Activated CD4-positive, alpha-beta T cell treated with anti-CD3 and anti-CD28 coated beads, Interleukin-2, Interleukin-6, amounts not matched to agents 100 ng/mL and 50 ng/mL, durations not matched to agents 16 hours and 8 hours (primary cell): ENCODE results near the gene CDK5R1.
A peak's percentile ranks its signal among the peaks of the same experiment; 100 is the strongest.

Experiments used
- DNase-seq: peaks from one replicate; pipeline ENCODE4 v3.0.0-alpha.2; 2020

Gene CDK5R1

DNA sequence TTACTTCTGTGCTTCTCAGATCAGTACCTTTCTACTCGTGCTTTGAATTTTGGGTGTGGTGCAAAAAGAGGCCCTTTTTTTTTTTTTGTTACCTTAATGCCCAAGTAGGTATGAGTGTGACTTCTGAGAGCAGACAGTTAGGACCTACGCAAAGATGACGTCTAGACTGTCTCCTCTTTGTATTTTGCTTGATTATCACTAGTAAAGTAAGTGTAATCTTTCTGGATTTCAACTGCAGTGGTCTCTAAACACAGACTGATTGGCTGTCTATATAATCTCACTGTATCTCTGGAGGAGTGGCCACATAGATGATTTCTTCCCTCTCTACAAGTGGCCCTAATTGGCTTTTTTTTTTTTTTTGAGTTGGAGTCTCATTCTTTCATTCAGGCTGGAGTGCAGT, 11.5 kb upstream of the CDK5R1 start:
- DNase-seq: no peak

DNA sequence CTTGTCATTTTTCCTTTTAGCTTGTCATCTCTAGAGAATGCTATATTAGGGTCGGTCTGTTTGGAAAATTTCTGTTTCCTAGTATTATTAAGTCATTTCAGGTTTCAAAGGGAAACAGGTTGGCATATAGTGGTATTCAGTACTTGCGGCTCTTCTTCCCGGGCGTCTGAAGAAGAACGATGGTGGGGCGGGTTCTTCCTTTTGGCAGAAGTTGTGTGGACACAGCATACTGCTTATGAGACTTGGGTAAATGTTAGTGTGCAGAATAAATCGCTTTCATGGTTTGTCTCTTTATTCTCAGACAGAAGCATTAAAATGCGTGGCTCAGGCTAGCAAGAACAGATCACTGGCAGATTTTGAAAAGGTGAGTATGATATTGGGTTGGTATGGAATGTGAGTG, 9.6 kb upstream of the CDK5R1 start:
- no peak for DNase-seq

DNA sequence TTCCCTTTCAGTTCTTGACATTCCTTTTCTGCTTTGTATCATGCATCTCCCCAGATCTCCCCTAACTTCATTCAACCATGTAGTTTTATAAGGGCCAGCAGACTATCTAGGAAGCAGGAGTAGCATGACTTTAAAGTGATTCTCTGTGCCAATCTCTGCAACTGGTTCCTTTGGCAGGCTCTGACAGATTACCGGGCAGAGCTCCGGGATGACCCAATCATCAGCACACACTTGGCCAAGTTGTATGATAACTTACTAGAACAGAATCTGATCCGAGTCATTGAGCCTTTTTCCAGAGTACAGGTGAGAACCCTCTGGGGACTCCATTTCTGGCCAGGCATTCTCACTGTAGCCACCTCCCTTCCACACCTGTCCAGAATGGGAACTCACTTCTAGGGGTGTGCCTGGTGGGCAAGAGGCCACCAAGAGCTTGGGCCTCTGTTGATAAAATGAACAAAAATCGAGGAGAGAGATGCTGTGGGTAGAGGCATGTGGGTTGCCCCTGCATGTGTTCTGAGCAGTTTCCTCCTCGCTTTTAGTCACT, 7.6 kb upstream of the CDK5R1 start:
- DNase-seq: no peak

DNA sequence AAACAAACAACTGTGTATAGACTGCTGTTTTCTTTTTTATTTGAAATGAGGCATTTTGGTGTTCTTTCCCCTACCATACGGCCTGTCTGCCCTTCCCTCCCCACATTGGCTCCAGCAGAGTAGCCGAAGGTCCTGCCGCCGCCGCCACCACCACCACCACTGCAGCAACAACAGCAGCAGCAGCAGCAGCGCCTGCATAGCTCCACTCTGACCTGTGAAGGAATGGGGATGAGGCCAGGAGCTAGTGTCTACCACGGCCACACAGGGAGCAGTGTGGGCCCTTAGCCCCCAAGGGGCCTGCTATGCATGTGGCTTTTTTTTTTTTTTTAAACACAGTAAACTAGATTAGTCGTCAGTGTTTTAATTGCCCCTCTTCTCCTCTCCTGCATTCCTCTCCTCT, 5.6 kb upstream of the CDK5R1 start:
- DNase-seq: no peak

DNA sequence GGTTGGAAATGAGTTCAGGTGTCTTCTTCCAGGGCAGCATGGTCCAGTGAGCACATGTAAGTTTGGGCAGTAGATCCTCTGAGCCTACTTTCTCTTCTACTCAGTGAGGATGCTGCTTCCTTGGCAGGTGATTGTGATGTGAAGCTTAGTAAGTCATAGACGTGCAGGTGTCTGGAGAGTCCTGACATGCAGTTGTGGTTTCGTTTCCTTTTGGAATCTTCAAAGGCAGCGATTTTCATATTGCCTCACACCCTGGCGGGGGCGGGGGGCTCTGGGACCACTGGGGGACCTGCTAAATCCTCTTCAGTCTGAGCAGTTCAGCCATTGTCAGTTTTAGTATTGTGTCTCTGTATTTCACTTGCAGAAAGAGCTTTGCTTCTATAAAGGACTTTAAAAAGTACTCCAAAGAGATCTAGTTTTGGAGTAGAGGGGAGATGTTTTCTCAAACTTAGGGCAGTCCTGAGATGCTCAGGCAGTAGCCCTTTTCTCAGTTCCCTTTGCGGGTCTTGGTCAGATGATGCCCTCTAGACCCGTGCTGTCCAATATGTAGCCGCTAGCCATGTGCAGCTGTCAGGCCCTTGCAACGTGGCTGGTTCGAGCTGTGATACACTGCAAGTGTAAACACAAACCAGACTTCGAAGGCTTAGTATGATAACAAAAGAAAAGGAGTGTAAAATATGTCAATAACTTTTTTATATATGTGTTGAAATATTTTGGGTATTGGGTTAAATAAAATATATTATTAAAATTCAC, 4.0 kb upstream of the CDK5R1 start:
- DNase-seq: no peak

DNA sequence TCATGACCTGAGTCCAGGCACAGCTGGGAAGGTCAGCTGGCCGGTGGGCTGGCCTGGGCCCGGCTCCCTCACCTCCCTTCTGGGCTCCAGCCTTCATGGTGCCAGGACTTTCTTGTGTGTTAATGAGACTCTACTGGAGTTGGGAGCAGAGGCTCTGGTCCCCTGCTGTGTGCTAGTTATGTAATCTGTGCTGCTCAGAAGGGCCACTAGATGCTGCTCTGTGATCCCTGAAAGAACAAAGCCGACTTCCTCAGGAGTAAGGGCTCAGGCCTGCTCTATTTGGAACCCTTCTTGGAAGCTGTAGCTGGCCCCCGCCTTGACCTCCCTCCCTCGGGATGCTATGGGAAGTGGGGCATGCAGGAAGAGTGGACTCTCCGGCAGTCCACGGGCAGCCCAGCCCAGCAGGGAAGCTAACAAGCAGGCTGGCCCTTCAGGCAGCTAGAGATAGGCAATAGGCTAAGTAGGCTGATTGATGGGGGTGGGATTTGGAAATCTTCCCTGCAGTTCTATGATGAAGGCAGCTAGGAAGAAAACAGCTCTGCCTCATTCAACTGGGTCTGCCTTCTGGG, 3.3 kb upstream of the CDK5R1 start:
- peak; percentile 32 for DNase-seq

DNA sequence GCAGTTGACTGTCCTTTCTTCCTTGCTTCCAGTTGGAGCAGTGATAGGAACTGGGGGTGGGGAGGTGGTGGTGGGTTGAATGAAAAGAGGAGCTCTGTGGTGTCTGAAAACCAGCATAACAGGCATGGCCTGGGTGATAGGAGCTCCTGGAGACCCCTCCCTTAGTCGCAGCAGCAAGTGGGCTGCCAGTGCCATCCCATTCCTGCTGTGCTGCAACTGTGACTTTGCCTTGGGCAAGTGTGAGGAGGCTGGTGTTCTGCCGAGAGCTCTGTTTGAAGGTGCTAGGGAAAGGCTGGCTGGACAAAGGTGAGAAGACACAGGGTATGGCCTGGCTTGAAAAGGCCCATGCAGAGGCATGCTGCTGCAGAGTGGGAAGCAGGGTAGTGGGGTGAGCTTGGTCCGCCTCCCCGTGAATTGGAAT, 2.7 kb upstream of the CDK5R1 start:
- no peak for DNase-seq

DNA sequence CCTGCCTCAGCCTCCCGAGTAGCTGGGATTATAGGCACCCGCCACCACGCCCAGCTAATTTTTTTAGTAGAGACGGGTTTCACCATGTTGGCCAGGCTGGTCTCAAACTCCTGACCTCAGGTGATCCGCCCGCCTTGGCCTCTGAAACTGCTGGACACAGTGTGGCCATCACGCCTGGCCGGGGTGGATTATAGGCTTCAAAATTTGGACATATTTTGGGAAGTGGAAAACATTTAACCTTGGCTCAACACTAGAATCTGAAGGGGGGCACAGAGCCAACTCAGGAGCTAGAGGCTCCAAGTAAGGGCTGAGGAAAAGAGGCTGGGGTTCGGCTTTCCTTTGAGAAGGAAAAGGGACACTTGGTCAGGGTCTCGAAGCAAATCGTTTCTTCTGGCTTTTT, 2.2 kb upstream of the CDK5R1 start:
- no peak for DNase-seq

DNA sequence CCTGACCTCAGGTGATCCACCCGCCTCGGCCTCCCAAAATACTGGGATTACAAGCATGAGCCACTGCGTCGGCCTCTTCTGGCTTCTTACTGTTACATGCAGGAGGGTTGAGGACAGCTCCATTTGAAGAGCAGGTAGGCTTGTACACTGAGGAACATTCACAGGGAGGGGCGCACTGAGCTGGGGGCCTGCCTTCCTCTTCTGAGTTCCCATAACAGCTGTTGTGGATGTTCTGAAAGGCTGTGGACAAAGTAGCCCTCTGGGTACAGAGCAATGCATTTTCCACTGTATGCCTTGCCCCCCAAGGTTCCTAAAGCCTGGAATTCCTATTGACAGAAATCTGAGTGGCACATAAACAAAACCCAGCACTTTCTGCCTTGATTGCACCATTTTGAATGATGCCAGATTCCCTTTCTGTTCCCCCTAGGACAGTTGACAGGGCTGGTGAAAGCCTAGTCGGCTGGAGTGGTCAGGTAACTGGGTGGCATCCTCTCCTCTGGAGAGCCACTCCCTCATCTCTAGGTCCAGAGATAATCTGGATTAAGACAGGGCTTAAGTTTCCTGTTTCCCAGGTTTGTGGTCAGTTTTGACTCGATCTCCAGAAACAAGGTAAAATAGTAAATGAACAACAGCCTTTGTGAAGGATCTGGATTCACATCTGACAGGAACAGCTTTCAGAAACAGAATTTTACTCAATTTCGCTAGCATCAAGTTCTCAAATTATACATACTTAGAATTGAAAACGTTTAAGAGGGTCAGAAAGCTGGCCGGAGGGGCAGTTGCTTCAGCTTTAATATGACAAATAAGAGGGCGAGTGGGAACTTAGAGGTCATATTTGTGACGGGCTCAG, 1.3 kb upstream of the CDK5R1 start:
- no peak for DNase-seq

DNA sequence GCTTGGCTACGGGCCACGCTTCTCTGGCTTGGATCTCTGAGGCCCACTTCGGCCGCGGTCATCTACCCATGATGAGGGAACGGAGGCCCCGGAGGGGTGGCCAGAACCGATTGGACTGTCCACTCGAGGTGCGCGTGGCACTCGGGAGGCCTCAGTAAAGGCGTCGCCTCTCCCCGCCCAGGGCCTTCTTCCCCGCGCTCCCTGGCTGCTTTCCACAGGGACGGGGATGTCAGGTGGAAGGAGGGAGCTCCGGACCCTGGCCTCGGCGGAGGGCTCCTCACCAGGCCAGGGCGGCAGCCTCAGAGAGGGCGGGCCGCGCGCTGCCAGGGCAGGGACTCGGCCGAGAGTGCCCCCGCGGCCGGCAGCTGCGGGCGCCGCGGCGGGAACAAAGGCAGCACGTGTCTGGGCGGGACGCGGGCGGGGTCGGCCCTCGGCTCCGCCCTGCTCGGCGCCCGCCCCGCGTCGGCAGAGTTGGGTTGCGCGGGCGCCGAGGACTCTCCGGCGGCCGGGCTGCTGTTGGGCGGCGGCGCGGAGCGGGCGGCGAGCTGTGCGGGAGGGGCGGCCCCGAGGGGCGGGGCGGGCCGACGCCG, 587 bp upstream of the CDK5R1 start:
- peak; percentile 67 for DNase-seq

DNA sequence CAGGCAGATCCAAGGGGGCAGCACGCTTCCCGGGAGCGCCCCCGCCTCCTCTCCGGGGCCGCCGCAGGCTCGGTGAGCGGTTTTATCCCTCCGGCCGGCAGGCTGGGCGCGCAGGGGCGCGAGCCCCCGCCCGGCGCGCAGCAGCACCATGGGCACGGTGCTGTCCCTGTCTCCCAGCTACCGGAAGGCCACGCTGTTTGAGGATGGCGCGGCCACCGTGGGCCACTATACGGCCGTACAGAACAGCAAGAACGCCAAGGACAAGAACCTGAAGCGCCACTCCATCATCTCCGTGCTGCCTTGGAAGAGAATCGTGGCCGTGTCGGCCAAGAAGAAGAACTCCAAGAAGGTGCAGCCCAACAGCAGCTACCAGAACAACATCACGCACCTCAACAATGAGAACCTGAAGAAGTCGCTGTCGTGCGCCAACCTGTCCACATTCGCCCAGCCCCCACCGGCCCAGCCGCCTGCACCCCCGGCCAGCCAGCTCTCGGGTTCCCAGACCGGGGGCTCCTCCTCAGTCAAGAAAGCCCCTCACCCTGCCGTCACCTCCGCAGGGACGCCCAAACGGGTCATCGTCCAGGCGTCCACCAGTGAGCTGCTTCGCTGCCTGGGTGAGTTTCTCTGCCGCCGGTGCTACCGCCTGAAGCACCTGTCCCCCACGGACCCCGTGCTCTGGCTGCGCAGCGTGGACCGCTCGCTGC, 832 bp downstream of the CDK5R1 start:
- DNase-seq: no peak

DNA sequence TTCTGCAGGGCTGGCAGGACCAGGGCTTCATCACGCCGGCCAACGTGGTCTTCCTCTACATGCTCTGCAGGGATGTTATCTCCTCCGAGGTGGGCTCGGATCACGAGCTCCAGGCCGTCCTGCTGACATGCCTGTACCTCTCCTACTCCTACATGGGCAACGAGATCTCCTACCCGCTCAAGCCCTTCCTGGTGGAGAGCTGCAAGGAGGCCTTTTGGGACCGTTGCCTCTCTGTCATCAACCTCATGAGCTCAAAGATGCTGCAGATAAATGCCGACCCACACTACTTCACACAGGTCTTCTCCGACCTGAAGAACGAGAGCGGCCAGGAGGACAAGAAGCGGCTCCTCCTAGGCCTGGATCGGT, 1.4 kb downstream of the CDK5R1 start:
- DNase-seq: no peak

DNA sequence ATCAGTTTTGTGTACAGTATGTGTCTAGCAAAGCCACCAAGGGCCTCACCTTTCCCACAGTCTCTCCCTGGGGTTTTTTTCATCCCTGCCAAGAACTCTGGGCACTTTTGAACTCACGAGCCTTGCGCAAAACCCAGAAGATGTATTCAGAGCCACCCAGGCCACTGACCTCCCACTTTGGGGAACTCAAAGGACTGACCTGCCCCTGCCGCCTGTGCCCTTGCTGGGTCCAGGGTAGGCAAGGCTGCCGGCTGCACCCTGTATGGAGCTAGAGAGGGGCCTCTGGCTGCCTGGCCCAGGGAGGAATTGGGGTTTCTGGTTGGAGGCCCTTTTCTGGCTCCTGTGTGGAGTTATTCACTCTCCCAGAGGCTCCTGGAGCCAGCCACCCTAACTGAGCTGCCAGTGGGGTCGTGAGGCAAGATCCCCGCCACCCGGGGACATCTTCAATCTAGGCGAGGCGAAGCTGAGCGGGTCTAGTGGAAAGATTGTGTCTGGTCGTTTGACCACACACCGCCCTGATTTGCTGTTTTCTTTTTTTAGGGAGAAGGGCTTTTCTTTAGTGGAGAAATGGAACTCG, 1.9 kb downstream of the CDK5R1 start:
- DNase-seq: no peak

DNA sequence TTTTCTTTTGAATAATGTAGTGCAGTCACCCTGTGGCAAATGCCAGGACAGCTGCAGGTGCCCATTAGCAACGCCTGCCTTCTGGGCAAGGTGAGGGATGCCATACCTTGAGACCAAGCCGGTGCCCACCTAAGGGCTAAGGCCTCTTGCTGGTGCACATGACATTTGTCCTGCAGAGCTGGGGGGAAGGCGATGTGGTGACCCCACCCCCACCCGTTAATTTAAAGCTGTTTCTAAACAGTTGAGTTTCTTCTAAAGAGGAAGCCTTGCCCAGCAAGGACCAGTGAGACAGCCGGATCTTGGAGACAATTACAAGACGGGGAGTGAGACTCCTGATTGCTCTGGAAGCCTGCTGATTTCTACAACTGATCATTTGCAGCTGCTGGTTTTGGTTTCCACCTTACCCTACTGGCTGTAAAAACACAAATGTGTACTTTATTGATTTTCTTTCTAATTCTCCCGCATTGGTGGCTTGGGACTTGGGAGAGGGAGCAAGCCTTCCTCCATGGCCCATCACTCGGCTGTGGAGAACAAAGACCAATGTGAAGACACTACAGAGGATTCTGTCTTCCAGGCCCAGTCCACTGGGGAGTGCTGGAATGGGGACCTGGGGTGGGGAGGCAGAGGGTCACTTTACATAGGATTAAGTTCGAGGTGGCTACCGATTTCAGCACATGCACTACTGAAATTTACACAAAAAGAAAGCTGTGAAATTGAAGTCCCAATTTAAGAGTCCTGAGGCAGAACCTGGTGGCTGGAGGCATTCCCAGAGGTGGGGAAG, 2.7 kb downstream of the CDK5R1 start:
- no peak for DNase-seq

DNA sequence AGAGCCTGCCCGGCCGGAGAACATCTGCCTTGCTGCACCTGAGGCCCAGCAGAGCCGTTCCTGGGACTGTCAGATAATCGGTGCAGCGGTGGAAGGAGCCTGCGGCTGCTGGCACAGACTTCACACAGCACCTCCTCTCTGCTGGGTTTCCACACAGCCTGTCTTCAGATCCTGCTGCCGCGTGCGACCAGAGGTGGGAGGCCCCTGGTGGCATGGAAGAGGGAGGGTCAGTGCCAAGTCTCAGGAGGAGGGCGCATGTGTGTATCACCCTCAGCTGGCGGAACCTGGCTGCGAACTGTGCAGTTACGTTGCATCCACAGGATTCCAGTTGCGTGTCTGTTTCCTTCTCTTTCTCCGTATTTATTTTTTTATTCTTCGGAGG, 3.3 kb downstream of the CDK5R1 start:
- DNase-seq: no peak

DNA sequence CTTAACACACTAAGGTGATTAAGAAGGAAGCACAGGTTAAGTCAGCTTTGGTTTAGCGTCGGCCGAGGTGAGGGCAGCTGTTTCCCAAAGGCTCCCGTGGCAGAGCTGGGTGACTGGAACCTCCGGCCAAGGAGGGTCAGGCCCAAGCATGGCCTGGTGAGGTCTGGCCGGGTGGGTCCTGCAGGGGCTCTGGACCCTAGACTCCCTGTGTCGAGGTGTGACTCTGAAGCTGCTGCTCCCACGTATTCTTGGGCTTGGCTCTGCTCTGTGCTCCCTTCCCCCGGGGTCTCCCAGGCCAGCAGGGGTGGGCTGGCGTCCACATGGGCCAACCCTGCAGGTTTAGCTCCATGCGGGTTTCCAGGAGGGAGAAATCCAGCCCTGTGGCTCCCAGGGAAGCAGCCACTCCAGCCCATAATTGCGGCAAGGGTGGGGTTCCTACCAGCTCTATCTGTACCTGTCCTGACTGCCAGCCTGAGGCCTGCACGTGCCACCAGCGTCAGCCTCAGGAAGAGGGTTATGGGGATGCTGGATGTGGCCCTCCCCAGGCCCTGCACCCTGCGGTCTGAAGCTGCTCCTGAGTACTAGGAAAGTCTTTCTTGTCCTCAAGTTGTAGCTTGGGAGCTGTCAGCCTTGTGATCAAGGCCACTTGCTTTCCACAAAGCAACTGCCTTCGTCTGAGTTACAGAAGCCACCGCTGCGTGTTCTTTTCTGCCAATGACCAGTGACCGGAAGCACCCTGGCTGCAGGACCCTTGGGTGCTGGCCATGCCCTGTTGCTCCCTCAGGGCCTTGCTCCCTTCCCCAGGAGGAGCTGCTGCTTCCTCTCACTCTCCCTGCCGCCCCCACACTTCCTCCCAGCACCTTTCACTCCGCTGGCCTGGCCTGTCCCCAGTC, 4.8 kb downstream of the CDK5R1 start:
- no peak for DNase-seq

DNA sequence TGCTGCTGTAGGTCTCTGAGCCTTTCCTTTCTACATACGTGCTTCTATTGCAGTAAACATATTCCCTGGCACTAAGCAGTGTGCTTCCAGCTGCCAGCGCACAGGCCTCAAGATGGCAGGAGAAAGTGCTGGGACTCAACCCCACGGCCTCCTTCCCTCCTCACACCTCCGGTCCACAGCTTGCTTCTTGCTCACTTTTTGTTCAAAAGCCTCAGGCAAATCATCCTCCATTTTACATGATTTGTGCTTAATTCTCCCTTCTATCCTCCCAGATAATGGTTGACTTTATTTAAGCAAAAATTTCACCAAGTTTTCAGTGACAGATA, 5.4 kb downstream of the CDK5R1 start:
- DNase-seq: no peak

DNA sequence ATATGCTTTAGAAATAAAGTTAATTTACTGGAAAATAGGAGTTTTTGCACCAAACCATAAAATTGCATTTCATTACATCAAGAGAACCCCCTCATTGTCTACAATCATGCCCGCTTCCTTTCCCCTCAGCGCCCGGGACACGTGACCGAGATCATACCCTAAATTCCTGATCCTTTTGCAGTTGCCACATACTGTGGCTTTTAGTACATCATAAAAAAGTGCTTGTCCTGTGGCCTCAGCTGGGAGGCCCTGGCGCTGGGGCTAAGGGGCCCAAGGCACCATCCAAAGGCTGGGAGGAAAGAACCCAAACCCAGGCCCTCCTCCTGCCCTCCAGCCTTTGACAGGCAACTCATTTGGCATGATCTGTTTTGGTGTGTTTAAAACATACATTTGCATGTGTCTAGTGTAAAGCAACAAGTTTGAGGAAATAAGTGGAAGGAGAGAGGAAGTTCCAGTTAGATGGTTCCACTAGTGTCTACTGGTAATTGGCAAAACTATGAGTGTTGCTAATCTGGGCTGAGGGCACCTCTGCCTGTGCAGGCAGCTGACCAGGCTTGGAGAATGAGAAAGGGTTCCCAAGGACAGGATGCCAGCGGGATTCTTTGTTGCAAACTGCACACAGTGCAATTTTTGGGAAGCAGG, 6.0 kb downstream of the CDK5R1 start:
- DNase-seq: no peak

DNA sequence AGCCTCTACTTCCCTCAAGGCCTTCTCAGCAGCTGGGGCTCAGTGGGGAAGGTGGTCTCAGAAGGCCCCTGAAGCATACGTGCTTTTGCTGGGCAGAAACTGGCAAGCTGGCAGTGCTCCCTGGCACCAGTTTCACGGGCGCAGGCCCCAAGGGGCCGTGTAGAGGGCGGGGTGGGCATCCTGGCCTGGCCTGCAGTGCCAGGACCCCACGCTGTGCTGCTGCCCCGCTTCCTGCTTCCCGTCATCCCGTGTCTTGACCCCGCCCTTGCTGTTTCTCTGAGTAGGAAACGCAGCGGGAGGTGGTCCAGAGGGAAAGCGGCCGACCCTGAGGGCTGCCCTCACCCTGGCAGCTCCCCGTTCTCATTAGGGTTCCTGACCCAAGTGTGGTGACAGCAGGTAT, 6.8 kb downstream of the CDK5R1 start:
- DNase-seq: no peak

DNA sequence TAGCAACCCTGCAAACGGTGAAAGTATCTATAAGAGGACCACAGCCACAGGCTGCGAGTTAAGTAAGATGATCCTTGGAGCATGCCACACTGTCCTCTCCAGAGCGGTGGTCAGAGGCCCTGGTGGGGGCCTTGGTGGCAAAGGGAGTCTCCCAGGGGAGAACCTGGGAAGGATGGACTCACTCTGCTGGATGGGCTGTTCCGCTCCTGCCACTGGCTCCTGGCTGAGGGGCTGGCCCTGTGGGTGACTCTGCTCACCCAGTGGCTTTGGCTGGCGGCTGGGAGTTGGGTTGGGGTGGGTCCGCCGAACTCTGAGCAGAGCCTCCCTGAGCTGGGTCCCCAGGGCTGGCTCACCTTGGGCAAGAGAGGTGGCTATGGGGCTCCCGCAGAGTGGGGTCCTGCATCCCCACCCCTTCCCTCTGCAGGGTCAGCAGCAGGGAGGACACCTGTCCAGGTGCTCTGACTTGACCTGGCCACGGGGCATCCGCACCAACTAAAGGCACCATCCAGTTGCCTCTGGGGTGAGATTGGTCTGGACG, 7.3 kb downstream of the CDK5R1 start:
- DNase-seq: no peak
